Measurements from ENCODE around the gene B3GNT7. TPM values are rescaled to one million over a fixed set of nuclear protein-coding genes. Genes with fewer than 3 reads are reported as not detected.

The B3GNT7 gene
- total and polyA plus RNA-seq, 2 experiments from 2014 or later = 44.2 to 89.4 TPM

DNA sequence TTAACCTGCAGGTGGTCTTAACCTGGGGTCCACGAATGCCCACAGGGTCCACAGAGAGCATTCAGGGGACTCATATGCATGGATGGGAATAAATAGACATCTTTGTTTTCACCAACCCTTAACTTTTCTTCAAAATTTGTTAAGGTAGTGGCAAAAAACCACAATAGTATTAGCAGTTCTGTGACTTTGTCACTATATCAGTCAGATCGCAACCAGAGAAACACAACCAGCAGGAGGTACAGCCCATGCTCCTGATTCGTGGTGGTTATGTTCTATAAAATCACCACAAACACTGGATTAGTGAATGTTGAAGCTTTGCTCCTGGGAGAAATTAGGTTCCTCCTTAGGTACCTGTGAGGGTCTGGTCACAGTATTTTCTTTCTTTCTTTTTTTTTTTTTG is 31.6 kb downstream of the B3GNT7 start:
- no peak overlapping the region for H3K27ac ChIP-seq (ENCODE audit: low read depth)
- H2AFZ ChIP-seq = no peak overlapping the region
- H3K9me2 ChIP-seq (ENCODE audit: insufficient read depth) = peaks cover 5% of the 10 kb centered on the region; the same call in 1 of the 2 replicates
- H3K4me3 ChIP-seq = no peak overlapping the region
- Mint-ChIP-seq H3K4me1 (peaks cover 18% of the 10 kb centered on the region), H3K27ac (no peak overlapping the region), H3K9me3 (peaks cover 9% of the 10 kb centered on the region; the same call in 2 of the 3 replicates), H3K4me3 (no peak overlapping the region), H3K36me3 (ENCODE audit: low read depth) (no peaks in the 10 kb centered on the region; the same call in 1 of the 3 replicates), H3K27me3 (ENCODE audit: insufficient read depth, low read depth, poor library complexity) (peaks cover 18% of the 10 kb centered on the region)
- H3F3A ChIP-seq (replicated peaks; ENCODE audit: low read depth) = 0 out of 2 replicates have a peak, but pooled peaks cover 6% of the 10 kb centered on the region
- TF ChIP-seq, protein P1, sequence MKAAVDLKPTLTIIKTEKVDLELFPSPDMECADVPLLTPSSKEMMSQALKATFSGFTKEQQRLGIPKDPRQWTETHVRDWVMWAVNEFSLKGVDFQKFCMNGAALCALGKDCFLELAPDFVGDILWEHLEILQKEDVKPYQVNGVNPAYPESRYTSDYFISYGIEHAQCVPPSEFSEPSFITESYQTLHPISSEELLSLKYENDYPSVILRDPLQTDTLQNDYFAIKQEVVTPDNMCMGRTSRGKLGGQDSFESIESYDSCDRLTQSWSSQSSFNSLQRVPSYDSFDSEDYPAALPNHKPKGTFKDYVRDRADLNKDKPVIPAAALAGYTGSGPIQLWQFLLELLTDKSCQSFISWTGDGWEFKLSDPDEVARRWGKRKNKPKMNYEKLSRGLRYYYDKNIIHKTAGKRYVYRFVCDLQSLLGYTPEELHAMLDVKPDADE (IDR thresholded peaks at IDR 0.05) = no peak
- TF ChIP-seq NANOG (IDR thresholded peaks at IDR 0.05; ENCODE audit: borderline replicate concordance) (no peak), JUNB (IDR thresholded peaks at IDR 0.05; ENCODE audit: unreplicated experiment) (no peak), EZH2phosphoT487 (IDR thresholded peaks at IDR 0.05; ENCODE audit: unreplicated experiment) (no peak), POLR2AphosphoS5 (IDR thresholded peaks at IDR 0.05; ENCODE audit: low read depth) (no peak), ZNF114 (CRISPR knock-in tag; IDR thresholded peaks at IDR 0.05) (no peak), STAT1 (IDR thresholded peaks at IDR 0.05; ENCODE audit: unreplicated experiment) (no peak), EZH2 (IDR thresholded peaks at IDR 0.05; ENCODE audit: low read depth, unreplicated experiment) (no peak), CREB1 (CRISPR knock-in tag; IDR thresholded peaks at IDR 0.05; ENCODE audit: low read depth) (no peak)
- TF ChIP-seq, protein P2, sequence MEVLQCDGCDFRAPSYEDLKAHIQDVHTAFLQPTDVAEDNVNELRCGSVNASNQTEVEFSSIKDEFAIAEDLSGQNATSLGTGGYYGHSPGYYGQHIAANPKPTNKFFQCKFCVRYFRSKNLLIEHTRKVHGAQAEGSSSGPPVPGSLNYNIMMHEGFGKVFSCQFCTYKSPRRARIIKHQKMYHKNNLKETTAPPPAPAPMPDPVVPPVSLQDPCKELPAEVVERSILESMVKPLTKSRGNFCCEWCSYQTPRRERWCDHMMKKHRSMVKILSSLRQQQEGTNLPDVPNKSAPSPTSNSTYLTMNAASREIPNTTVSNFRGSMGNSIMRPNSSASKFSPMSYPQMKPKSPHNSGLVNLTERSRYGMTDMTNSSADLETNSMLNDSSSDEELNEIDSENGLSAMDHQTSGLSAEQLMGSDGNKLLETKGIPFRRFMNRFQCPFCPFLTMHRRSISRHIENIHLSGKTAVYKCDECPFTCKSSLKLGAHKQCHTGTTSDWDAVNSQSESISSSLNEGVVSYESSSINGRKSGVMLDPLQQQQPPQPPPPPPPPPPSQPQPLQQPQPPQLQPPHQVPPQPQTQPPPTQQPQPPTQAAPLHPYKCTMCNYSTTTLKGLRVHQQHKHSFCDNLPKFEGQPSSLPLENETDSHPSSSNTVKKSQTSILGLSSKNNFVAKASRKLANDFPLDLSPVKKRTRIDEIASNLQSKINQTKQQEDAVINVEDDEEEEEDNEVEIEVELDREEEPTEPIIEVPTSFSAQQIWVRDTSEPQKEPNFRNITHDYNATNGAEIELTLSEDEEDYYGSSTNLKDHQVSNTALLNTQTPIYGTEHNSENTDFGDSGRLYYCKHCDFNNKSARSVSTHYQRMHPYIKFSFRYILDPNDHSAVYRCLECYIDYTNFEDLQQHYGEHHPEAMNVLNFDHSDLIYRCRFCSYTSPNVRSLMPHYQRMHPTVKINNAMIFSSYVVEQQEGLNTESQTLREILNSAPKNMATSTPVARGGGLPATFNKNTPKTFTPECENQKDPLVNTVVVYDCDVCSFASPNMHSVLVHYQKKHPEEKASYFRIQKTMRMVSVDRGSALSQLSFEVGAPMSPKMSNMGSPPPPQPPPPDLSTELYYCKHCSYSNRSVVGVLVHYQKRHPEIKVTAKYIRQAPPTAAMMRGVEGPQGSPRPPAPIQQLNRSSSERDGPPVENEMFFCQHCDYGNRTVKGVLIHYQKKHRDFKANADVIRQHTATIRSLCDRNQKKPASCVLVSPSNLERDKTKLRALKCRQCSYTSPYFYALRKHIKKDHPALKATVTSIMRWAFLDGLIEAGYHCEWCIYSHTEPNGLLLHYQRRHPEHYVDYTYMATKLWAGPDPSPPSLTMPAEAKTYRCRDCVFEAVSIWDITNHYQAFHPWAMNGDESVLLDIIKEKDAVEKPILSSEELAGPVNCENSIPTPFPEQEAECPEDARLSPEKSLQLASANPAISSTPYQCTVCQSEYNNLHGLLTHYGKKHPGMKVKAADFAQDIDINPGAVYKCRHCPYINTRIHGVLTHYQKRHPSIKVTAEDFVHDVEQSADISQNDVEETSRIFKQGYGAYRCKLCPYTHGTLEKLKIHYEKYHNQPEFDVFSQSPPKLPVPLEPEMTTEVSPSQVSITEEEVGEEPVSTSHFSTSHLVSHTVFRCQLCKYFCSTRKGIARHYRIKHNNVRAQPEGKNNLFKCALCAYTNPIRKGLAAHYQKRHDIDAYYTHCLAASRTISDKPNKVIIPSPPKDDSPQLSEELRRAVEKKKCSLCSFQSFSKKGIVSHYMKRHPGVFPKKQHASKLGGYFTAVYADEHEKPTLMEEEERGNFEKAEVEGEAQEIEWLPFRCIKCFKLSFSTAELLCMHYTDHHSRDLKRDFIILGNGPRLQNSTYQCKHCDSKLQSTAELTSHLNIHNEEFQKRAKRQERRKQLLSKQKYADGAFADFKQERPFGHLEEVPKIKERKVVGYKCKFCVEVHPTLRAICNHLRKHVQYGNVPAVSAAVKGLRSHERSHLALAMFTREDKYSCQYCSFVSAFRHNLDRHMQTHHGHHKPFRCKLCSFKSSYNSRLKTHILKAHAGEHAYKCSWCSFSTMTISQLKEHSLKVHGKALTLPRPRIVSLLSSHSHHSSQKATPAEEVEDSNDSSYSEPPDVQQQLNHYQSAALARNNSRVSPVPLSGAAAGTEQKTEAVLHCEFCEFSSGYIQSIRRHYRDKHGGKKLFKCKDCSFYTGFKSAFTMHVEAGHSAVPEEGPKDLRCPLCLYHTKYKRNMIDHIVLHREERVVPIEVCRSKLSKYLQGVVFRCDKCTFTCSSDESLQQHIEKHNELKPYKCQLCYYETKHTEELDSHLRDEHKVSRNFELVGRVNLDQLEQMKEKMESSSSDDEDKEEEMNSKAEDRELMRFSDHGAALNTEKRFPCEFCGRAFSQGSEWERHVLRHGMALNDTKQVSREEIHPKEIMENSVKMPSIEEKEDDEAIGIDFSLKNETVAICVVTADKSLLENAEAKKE (CRISPR knock-in tag; IDR thresholded peaks at IDR 0.05) = no peak
- TF ChIP-seq, protein P3, sequence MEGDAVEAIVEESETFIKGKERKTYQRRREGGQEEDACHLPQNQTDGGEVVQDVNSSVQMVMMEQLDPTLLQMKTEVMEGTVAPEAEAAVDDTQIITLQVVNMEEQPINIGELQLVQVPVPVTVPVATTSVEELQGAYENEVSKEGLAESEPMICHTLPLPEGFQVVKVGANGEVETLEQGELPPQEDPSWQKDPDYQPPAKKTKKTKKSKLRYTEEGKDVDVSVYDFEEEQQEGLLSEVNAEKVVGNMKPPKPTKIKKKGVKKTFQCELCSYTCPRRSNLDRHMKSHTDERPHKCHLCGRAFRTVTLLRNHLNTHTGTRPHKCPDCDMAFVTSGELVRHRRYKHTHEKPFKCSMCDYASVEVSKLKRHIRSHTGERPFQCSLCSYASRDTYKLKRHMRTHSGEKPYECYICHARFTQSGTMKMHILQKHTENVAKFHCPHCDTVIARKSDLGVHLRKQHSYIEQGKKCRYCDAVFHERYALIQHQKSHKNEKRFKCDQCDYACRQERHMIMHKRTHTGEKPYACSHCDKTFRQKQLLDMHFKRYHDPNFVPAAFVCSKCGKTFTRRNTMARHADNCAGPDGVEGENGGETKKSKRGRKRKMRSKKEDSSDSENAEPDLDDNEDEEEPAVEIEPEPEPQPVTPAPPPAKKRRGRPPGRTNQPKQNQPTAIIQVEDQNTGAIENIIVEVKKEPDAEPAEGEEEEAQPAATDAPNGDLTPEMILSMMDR (conservative IDR thresholded peaks at IDR 0.05; ENCODE audit: low read depth in 2 of 2) = no peak
- TF ChIP-seq, protein P4, sequence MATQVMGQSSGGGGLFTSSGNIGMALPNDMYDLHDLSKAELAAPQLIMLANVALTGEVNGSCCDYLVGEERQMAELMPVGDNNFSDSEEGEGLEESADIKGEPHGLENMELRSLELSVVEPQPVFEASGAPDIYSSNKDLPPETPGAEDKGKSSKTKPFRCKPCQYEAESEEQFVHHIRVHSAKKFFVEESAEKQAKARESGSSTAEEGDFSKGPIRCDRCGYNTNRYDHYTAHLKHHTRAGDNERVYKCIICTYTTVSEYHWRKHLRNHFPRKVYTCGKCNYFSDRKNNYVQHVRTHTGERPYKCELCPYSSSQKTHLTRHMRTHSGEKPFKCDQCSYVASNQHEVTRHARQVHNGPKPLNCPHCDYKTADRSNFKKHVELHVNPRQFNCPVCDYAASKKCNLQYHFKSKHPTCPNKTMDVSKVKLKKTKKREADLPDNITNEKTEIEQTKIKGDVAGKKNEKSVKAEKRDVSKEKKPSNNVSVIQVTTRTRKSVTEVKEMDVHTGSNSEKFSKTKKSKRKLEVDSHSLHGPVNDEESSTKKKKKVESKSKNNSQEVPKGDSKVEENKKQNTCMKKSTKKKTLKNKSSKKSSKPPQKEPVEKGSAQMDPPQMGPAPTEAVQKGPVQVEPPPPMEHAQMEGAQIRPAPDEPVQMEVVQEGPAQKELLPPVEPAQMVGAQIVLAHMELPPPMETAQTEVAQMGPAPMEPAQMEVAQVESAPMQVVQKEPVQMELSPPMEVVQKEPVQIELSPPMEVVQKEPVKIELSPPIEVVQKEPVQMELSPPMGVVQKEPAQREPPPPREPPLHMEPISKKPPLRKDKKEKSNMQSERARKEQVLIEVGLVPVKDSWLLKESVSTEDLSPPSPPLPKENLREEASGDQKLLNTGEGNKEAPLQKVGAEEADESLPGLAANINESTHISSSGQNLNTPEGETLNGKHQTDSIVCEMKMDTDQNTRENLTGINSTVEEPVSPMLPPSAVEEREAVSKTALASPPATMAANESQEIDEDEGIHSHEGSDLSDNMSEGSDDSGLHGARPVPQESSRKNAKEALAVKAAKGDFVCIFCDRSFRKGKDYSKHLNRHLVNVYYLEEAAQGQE (IDR thresholded peaks at IDR 0.05; ENCODE audit: unreplicated experiment) = no peak
- H4K20me1 ChIP-seq (replicated peaks; ENCODE audit: insufficient read depth) = no peaks in the 10 kb centered on the region
- ATAC-seq (no peak), DNase-seq (ENCODE audit: low spot score) (no peak)
- H3K27me3 ChIP-seq (ENCODE audit: insufficient read depth) = no peaks in the 10 kb centered on the region
- H3K36me3 ChIP-seq (ENCODE audit: insufficient read depth) = no peaks in the 10 kb centered on the region
- no peak overlapping the region for H3K4me2 ChIP-seq
- no peaks in the 10 kb centered on the region for H3K79me2 ChIP-seq (replicated peaks; ENCODE audit: insufficient read depth)
- H3K4me1 ChIP-seq (ENCODE audit: insufficient read depth) = no peaks in the 10 kb centered on the region
